DMS53 (cell line): ENCODE measurements around the gene RNF135.
"Not testable (repeated sequence)": the region's sequence is repeated elsewhere in the genome, so short reads cannot be mapped to it uniquely, and the experiment has no call there.

ENCODE experiments used
- DNase-seq: peaks from one replicate; lab custom pipeline; 2025; lab: John Stamatoyannopoulos, UW

RNF135 gene

DNA sequence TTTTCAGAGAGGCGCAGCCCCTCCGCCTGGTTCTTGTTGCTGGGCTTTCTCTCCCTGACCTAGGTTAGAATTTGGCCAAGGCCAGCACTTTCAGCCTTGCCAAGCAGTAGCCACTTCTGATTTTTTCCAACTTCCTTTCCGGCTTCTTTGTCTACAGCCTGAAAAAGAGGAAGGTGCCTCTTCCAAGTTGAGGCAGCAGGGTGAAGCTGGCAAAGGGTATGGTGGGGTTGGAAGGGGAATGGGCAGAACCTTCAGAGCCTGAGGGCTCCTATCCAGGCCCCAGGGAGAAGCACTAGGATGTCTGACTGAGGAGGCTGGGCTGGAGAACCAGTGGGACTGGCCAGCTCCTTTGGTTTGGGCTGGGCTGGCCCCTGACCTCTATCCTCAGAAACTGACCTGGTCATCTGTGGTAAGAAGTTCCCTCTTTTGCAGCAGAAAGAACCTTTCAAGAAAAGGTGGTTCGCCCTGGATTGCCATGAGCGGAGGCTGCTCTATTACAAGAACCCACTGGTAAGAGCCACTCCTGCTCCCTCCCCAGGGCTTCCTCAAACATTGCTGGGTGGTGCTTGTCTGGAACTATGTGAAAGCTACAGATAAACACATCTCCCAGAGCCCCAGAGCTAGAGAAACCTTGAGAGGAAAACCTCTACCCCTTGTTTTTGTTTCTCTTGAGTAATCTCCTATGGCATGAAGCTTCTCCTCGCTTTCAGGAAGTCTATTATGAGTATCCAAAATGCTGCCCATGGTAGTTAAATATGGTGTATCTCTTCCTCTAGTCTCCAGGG is 16.6 kb upstream of the RNF135 start:
- no peak for DNase-seq

DNA sequence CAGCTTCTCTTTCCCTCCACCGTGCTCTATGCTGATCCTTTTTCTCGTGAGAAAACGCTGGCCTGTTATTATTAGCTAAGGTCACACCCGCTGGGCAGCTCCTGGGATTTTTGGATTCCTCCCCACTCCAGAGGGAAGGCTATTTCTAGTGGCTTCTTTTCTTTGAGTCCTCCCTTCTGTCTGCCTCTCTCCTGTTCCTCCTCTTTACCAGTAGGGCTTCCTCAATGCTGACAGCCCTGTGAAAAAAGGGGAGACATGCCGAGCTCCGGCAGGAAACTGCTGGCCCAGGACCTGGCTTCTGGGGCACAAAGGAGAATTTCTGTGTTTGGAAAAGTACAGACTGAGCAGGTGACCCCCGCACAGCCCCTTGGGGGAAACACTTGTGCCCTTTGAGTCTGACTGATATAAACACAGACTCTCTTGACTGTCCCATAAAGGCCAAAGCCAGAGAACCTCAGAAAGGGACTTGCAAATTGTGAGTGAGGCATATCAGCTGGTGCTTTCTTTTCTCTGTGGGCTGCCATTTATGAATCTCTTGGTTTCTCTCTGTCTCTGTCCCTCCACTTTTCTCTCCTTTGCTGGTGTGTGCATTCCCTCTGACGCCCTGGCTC is 14.0 kb upstream of the RNF135 start:
- no peak for DNase-seq

DNA sequence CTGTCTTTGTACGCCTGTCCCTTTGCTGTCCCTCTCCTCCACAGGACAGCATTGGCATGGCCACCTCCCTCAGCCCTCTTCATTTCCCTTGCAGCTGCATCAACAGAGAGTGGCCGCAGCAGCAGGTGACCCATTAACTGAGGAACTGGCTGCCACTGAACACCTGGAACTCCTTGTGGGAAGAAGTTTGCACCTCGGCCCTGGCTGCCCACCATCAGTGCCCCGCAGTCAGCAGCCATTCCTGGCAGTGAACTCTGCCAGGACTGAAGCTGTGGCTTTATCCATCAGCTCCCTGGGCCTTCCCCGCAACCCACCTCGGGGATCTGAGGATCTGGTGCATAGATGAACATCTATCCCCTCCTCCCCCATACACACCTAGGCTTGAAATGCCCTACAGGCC is 13.1 kb upstream of the RNF135 start:
- DNase-seq, result peak; percentile 50

DNA sequence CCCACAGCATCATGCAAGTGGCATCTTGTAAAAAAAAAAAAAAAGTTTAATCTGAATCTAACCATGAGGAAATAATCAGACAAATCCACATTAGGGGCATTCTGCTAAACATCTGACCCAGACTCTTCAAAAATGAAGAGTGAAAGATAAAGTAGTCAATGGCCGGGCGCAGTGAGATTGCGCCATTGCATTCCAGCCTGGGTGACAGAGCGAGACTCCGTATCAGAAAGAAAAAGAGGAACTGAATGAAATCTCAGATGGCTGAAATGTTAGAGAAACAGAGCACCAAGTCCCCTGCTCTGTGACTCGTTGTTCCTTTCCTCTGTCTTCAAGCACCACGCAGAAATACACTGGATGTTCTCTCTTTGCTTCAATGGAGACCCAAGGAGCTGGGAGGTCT is 12.7 kb upstream of the RNF135 start:
- DNase-seq, result no peak

DNA sequence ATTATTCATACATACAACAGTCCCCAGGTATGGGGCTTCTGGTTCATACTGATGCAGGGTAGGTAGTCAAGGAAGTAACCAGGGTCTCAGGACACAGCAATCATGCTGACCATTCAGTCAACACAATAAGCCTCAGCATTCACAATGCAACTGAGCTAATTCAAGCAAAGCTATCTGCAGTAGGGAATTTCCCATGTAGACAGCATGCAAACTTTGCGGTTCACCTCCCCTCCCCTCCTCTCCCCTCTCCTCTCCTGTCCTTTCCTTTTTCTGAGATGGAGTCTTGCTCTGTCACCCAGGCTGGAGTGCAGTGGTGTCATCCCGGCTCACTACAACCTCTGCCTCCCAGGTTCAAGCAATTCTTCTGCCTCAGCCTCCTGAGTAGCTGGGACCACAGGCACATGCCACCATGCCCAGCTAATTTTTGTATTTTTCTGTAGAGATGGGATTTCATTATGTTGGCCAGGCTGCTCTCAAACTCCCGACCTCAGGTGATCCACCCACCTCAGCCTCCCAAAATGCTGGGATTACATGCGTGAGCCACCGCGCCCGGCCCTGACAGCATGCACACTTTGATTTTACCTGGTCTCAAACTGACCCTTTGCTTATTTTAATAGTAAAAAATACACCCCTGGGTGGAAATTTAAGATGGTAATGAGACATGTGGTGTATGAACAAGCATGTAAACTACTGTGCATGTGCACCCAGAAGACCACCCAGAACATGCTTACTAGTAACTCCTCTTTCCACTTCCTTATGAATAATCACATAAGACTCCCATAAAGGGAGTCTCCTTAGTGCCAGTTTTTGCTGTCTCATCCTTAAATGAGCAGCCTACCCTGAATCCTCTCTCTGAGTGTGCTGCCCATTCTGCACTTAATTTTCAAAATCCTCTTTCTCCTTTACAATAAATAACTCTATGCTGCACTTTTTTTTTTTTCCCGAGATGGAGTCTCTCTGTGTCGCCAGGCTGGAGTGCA is 9.3 kb upstream of the RNF135 start:
- peak; percentile 22 for DNase-seq

DNA sequence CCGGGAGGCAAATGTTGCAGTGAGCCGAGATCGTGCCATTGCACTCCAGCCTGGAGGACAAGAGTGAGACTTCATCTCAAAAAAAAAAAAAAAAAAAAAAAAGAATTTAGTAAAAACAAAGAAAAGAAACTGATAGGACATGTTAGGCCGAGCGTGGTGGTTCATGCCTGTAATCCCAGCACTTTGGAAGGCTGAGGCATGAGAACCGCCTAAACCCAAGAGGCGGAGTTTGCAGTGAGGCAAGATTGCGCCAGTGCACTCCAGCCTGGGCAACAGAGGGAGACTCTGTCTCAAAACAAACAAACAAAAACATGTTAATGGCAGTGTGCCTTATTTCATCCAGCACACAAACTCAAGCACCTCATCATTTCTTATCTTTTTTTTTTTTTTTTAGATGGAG is 6.5 kb upstream of the RNF135 start:
- not testable (repeated sequence) for DNase-seq

DNA sequence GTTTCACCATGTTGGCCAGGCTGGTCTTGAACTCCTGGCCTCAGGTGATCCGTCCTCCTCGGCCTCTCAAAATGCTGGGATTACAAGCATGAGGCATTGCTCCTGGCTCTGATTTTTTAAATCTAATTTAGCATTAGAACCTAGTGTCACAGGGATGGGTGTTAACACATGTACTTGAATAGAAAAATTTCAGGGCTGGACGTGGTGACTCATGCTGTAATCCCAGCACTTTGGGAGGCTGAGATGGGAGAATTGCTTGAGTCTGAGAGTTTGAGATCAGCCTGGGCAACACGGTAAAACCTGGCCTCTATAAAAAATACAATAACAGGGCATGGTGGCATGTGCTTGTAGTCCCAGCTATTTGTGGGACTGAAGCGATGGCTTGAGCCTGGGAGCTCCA is 6.0 kb upstream of the RNF135 start:
- no peak for DNase-seq

DNA sequence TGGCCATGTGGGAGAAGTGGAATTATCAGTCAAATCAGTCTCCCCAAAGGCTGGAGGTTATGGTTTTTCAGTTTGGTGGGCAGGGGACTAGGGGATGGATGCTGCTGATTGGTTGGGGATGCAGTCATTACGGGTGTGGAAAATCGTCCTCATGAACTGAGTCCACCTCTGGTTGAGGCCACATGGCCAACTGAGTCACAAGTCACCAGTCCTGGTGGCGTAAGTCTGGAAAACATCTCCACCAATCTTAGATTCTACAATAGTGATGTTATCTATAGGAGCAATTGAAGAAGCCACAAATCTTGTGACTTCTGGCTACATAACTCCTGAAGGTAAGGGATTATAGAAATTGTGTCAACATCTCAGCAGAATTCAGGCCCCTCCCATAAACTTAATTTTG is 5.2 kb upstream of the RNF135 start:
- DNase-seq, result no peak

DNA sequence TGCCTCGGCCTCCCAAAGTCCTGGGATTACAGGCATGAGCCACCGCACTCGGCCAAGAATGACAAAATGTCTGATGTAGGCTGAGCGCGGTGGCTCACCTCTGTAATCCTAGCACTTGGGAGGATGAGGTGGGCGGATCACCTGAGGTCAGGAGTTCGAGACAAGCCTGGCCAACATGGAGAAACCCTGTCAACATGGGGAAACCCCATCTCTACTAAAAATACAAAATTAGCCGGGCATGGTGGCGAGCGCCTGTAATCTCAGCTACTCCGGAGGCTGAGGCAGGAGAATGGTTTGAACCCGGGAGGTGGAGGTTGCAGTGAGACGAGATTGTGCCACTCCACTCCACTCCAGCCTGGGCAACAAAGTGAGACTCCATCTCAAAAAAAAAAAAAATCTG is 2.9 kb upstream of the RNF135 start:
- DNase-seq, result not testable (repeated sequence)

DNA sequence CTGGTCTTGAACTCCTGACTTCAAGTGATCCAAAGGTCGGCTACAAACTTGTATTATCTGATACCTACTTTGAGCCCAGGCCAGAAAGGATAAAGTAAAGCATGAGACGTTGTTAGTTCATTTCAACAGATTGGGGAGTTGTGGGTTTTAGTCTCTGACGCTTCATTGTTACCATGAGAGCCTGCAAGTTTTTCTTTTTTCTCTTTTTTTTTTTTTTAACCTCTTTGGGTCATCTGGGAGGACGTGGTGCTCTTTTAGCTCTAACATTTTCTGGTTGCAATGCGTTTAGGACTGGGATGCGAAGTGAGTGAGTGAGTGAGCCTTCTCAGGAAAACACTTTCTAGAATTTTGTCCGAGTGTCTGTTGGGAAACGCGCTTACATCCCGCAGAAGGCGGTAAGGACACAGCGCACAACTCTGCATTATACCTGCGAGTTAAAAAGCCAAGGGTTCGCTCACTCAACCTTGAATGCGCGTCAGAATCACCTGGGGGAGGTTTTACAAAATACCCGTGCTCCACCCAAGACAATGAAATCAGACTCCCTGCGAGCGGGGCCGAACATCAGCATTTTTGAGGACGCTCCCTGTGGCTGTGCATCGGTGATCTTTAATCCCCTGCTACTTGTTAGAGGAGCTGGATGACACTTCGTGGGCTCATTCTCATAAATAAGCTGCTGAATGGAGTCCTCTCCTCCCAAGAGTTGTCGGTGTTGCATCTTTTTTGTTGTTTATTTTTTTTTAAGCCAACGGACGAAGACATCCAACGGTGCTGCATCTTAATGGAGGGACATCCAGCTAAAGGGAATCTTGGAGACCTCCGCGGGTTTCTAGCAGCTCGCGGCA is 629 bp upstream of the RNF135 start:
- peak; percentile 54 for DNase-seq

DNA sequence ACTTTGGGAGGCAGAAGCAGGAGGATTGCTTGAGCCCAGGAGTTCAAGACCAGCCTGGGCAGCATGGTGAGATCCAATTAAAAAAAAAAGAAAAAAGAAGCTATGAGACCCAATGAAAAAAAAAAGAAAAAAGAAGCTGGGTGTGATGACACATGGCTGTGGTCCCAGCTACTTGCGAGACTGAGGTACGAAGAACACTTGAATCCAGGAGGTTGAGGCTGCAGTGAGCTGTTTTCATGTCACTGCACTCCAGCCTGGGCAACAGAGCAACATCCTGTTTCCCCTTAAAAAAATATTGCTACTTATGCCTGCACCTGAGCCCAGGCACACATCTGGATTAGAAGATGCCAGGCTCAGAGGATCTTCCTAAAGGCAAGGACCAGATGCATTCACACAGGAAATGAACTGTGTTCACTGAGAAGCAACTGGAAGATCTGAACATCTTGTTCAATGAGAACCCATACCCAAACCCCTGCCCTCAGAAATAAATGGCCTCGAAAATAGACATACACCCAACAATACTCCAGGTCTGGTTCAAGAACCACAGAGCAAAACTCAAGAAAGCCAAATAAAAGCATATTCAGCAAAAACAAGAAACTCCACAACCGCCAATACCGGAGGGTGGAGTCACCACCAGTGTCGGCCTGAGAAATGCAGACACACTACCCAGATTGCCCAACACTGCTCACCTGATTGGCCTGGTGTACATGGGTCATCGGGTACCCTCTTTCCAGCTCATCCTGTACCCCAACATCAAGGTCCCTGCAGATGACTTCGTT is 4.4 kb downstream of the RNF135 start:
- no peak for DNase-seq

DNA sequence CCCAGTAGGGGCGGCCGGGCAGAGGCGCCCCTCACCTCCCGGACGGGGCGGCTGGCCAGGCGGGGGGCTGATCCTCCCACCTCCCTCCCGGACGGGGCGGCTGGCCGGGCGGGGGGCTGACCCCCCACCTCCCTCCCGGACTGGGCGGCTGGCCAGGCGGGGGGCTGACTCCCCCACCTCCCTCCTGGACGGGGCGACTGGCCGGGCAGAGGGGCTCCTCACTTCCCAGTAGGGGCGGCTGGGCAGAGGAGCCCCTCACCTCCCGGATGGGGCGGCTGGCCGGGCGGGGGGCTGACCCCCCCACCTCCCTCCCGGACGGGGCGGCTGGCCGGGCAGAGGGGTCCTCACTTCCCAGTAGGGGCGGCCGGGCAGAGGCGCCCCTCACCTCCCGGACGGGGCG is 9.1 kb downstream of the RNF135 start:
- DNase-seq, result not testable (repeated sequence)

DNA sequence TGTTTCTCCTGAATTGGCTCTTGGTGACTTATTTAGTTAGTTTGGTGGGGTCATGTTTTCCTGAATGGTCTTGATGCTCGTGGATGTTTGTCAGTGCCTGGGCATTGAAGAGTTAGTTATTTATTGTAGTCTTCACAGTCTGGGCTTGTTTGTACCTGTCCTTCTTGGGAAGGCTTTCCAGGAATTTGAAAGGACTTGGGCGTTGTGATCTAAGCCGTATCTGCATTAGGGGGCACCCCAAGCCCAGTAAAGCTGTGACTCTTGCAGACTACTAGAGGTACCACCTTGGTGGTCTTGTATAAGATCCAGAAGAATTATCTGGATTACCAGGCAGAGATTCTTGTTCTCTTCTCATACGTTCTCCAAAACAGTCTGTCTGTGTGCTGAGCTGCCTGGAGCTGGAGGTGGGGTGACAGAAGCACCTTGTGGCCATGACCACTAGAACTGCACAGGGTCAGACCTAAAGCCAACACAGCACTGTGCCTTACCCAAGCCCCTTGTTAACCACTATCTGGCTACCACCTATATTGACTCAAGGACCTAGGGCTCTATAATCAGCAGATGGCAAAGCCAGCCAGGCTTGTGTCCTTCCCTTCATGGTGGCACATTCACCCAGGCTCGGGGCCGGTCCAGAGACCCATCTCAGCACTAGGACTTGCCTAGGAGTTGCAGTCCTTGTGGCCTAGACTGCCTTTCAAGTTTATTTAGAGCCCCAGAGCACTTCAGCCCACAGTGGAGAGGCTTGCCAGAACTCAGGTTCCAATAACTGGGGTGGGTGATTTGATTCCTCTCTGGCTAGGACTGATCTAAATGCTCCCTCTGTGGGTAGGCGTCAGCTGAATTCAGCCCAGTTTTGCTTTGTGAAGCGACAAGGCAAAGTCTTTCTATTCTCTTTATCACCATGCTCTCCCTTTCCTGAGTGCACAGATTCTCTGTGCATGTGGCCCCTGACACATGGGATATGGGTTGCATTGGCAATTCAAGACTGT is 11.0 kb downstream of the RNF135 start:
- no peak for DNase-seq

DNA sequence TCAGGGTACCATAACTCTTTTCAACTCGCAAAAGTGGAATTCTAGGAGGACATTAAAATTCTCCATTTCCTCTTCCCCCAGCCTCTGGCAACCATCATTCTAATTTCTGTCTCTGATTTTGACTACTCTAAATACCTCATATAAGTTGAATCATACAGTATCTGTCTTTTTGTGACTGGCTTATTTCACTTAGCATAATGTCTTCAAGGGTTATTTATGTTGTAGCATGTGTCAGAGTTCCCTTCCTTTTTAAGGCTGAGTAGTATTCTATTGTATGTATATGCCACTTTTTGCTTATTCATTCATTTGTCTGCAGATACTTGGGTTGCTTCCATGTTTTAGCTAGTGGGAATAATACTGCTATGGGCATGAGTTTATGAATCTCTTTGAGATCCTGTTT is 12.0 kb downstream of the RNF135 start:
- DNase-seq, result no peak

DNA sequence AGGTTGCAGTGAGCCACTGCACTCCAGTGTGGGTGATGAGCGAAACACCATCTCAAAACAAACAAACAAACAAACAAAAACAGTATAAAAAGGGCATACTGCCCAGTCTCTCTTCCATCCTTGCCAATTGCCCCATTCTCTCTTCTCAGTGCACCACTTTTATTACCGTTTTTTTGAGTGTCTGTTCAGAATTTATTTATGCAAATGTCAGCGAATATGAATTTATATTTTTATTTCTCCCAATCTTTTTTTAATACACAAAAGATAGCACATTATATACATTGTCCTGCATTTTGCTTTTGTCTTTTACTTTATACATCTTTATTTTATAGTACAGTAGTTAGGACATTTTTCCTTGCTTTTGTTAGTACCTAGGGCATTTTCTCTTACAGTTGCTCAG is 19.6 kb downstream of the RNF135 start:
- no peak for DNase-seq

DNA sequence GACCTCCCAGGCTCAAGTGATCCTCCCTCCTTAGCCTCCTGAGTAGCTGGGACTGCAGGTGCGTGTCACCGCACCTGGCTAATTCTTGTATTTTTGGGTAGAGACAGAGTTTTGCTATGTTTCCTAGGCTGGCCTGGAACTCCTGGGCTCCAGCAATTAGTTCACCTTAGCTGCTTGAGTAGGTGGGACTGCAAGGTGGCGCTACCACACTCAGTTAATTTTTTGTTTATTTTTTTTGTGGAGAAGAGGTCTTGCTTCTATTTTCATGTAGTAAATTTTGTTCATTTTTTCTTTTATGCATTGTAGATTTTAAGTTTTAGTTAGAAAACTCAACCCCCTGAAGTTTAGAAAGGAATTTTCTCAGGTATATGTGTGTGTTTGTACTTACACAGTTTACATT is 21.7 kb downstream of the RNF135 start:
- DNase-seq, result no peak

DNA sequence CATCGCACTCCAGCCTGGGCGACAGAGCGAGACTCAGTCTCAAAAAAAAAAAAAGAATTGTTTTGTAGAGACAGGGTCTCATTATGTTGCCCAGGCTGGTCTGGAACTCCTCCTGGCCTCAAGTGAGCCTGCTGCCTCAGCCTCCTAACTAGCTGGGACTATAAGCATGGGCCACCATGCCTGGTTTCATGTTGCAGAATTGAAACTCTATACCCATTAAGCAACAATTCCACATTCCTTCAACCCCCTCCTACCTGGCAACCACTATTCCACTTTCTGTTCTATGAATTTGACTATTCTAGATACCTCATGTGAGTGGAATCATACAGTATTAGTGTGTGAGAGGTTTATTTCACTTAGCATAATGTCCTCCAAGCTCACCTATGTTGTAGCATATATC is 24.5 kb downstream of the RNF135 start:
- peak; percentile 6 for DNase-seq

DNA sequence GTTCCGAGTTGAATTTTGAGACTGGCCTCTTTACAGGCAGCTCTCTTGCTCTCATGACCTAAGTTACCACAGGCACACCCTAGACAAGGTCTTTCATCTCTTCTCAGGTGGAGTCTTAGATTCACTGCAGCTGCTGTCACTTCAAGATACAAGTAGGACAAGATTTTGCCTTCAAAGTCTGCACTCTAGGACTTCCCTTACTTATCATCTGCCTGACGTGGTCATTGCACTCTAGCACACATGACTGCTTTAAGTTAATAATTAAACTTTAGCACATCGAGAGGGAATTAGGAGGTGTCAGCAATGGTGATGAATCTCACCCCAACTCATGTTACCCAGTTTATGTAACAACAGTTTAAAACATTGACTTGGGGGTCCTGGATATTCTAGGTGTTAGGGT is 25.6 kb downstream of the RNF135 start:
- peak; percentile 64 for DNase-seq

DNA sequence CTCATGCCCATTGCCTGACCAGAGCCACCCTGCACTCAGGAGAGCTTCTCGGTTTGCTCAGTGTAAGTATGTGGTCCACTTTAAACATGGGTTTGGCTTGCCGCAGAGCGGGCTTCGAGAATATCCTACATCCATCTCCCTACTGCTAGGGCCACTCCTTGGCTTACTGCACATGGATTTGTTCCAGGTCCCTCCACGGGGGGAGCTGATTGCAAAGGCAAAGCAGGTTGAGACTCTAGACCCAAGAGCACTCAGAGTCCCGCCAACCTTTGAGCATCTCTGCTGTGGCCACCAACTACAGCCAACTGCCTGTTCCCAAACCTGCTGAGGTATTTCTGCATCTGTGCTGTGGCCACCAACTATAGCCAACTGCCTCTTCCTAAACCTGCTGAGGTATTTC is 26.4 kb downstream of the RNF135 start:
- no peak for DNase-seq

DNA sequence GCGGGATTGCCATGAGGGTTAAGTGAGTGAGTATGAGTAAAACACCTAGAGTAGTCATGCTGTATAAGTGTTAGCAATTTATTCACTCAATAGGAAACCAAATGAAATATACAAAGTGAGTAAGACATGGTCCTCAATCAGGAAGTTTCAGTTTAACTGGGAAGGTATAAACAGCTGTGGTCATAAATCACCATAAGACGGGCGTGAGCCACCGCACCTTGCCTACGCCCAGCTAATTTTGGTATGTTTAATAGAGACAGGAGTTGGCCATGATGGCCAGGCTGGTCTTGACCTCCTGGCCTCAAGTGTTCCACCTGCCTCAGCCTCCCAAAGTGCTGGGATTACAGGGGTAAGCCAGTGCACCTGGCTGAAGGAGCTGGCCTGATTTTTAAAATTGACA is 27.0 kb downstream of the RNF135 start:
- no peak for DNase-seq
